Measurements from ENCODE around the gene UBXN4. TPM values are rescaled to one million over a fixed set of nuclear protein-coding genes. Genes with fewer than 3 reads are reported as not detected.
A peak's percentile ranks its signal among the peaks of the same experiment; 100 is the strongest.

The UBXN4 gene
- total RNA-seq, 3 donors from 2014 or later (not counting 1 experiment from before 2014, with no cell fraction given): 129 to 153 (median 150) TPM

- no peaks in the 10 kb centered on the region for H3K9me3 Mint-ChIP-seq
- no peaks in the 10 kb centered on the region for H3K27me3 Mint-ChIP-seq (ENCODE audit: low read depth in 2 of 2)
- no peak for TF ChIP-seq CTCF (IDR thresholded peaks at IDR 0.05)
- intact Hi-C loops (cut with micrococcal nuclease): loop anchor here (5.0 kb wide), 1 partner anchor 375 kb away; the partner anchor contains the start of gene CXCR4
- peak overlapping the region; percentile 100 for H3K27ac ChIP-seq (ENCODE audit: low read length)
- under 1% methylated on average over 34 of the region's 34 CpGs for WGBS (ENCODE audit: insufficient coverage)
- peaks cover 3% of the 10 kb centered on the region for H3K36me3 ChIP-seq (ENCODE audit: control insufficient read depth, insufficient read depth, low read length)
- DNase-seq: peak in 1 of 2 donors; percentile 74
- peaks cover 38 to 44% of the 10 kb centered on the region in 2 donors for H3K4me1 Mint-ChIP-seq
- no peaks in the 10 kb centered on the region for H3K27me3 ChIP-seq (ENCODE audit: control insufficient read depth, insufficient read depth, low read length)
- peak overlapping the region; percentile 95 for H3K4me3 Mint-ChIP-seq
- no peaks in the 10 kb centered on the region for H3K9me3 ChIP-seq (ENCODE audit: control insufficient read depth, insufficient read depth, low read length)
- H3K4me3 ChIP-seq (ENCODE audit: low read length): peak overlapping the region; percentile 100
- ATAC-seq: peak; percentile 14 to 22 (median 18)
- H3K36me3 Mint-ChIP-seq: no peaks in the 10 kb centered on the region
- no peaks in the 10 kb centered on the region for H3K4me1 ChIP-seq (ENCODE audit: control insufficient read depth, insufficient read depth, low read length)
- H3K27ac Mint-ChIP-seq: peak overlapping the region; percentile 95 to 96
These were observed 686 bp downstream of the UBXN4 start for GRCh38 chr2:135742325-135742757.

- H3K36me3 Mint-ChIP-seq: no peaks in the 10 kb centered on the region
- peak overlapping the region; percentile 77 to 96 for H3K27ac Mint-ChIP-seq
- TF ChIP-seq CTCF (IDR thresholded peaks at IDR 0.05): no peak
- no peaks in the 10 kb centered on the region for H3K9me3 Mint-ChIP-seq
- peaks cover 42 to 44% of the 10 kb centered on the region in 2 donors for H3K4me1 Mint-ChIP-seq
- H3K4me3 Mint-ChIP-seq: peak overlapping the region; percentile 38
- H3K9me3 ChIP-seq (ENCODE audit: control insufficient read depth, insufficient read depth, low read length): no peaks in the 10 kb centered on the region
- DNase-seq: no peak
- no peaks in the 10 kb centered on the region for H3K27me3 ChIP-seq (ENCODE audit: control insufficient read depth, insufficient read depth, low read length)
- intact Hi-C loops (cut with micrococcal nuclease): loop anchor here (5.0 kb wide), 1 partner anchor 373 kb away; the partner anchor contains the start of gene CXCR4
- peaks cover 12% of the 10 kb centered on the region for H3K36me3 ChIP-seq (ENCODE audit: control insufficient read depth, insufficient read depth, low read length)
- 100% methylated on average over 1 of the region's 1 CpG for WGBS (ENCODE audit: insufficient coverage)
- H3K27ac ChIP-seq (ENCODE audit: low read length): peak overlapping the region; percentile 39
- no peak overlapping the region for H3K4me3 ChIP-seq (ENCODE audit: low read length)
- no peak for ATAC-seq
- H3K4me1 ChIP-seq (ENCODE audit: control insufficient read depth, insufficient read depth, low read length): no peaks in the 10 kb centered on the region
- H3K27me3 Mint-ChIP-seq (ENCODE audit: low read depth in 2 of 2): no peaks in the 10 kb centered on the region
These were observed 2.2 kb downstream of the UBXN4 start for GRCh38 chr2:135743860-135744259.

- ATAC-seq: no peak
- Mint-ChIP-seq H3K27me3 (ENCODE audit: low read depth in 2 of 2) (no peaks in the 10 kb centered on the region), H3K4me1 (peaks cover 42 to 47% of the 10 kb centered on the region in 2 donors), H3K27ac (peak overlapping the region in 1 of 2 donors; percentile 96), H3K36me3 (peaks cover 9% of the 10 kb centered on the region), H3K4me3 (peak overlapping the region; percentile 38), H3K9me3 (no peaks in the 10 kb centered on the region)
- no peaks in the 10 kb centered on the region for H3K27me3 ChIP-seq (ENCODE audit: control insufficient read depth, insufficient read depth, low read length)
- peak in 1 of 2 donors; percentile 47 for DNase-seq
- no peak for TF ChIP-seq CTCF (IDR thresholded peaks at IDR 0.05)
- intact Hi-C loops (cut with micrococcal nuclease): loop anchor here (5.0 kb wide), 1 partner anchor 372 kb away; the partner anchor contains the start of gene CXCR4
- H3K4me3 ChIP-seq (ENCODE audit: low read length): no peak overlapping the region
- no peaks in the 10 kb centered on the region for H3K4me1 ChIP-seq (ENCODE audit: control insufficient read depth, insufficient read depth, low read length)
- H3K27ac ChIP-seq (ENCODE audit: low read length): no peak overlapping the region
- H3K36me3 ChIP-seq (ENCODE audit: control insufficient read depth, insufficient read depth, low read length): peaks cover 22% of the 10 kb centered on the region
- WGBS (ENCODE audit: insufficient coverage): 89% methylated on average over 5 of the region's 5 CpGs
- no peaks in the 10 kb centered on the region for H3K9me3 ChIP-seq (ENCODE audit: control insufficient read depth, insufficient read depth, low read length)
These were observed 3.2 kb downstream of the UBXN4 start for GRCh38 chr2:135744760-135745314.

Measured in natural killer cell (primary cell).